ENCODE results near the gene SPIB. TPM values are rescaled to one million over a fixed set of nuclear protein-coding genes. Genes with fewer than 3 reads are reported as not detected.

The SPIB gene
- total RNA-seq, 1 experiment from 2014 or later, result 1.3 TPM

- Mint-ChIP-seq H3K27ac (ENCODE audit: unreplicated experiment) (no peak overlapping the region), H3K9me3 (ENCODE audit: low read depth, unreplicated experiment) (no peaks in the 10 kb centered on the region), H3K36me3 (ENCODE audit: insufficient read depth, unreplicated experiment) (peaks cover 8% of the 10 kb centered on the region), H3K4me3 (ENCODE audit: low read depth, unreplicated experiment) (no peak overlapping the region), H3K27me3 (ENCODE audit: unreplicated experiment) (no peaks in the 10 kb centered on the region), H3K4me1 (ENCODE audit: low read depth, unreplicated experiment) (no peaks in the 10 kb centered on the region)
- DNase-seq, result no peak
- intact Hi-C loops (cut with micrococcal nuclease; ENCODE audit: unreplicated experiment), result no loop called here
- no peak for TF ChIP-seq CTCF (IDR thresholded peaks at IDR 0.05; ENCODE audit: unreplicated experiment)
- no TSS peak for BruUV-seq (replicated peaks)
- CTCF ChIA-PET, result no interaction called here
Measured at GRCh38 chr19:50413531-50413930, 5.2 kb upstream of the SPIB start.

GRCh38 chr19:50414864-50415660, 3.7 kb upstream of the SPIB start:
- H3K27me3 Mint-ChIP-seq (ENCODE audit: unreplicated experiment), result peaks cover 8% of the 10 kb centered on the region
- no peak overlapping the region for H3K4me3 Mint-ChIP-seq (ENCODE audit: low read depth, unreplicated experiment)
- peaks cover 8% of the 10 kb centered on the region for H3K36me3 Mint-ChIP-seq (ENCODE audit: insufficient read depth, unreplicated experiment)
- peak; percentile 45 for DNase-seq
- TF ChIP-seq CTCF (IDR thresholded peaks at IDR 0.05; ENCODE audit: unreplicated experiment), result peak; percentile 86
- H3K4me1 Mint-ChIP-seq (ENCODE audit: low read depth, unreplicated experiment), result no peaks in the 10 kb centered on the region
- intact Hi-C loops (cut with micrococcal nuclease; ENCODE audit: unreplicated experiment), result no loop called here
- H3K27ac Mint-ChIP-seq (ENCODE audit: unreplicated experiment), result no peak overlapping the region
- H3K9me3 Mint-ChIP-seq (ENCODE audit: low read depth, unreplicated experiment), result no peaks in the 10 kb centered on the region
- no TSS peak for BruUV-seq (replicated peaks)
- CTCF ChIA-PET, result interaction anchor here (1.1 kb wide), 1 partner anchor 16 kb away, joined by 3 read pairs; no protein-coding TSS in a partner anchor

GRCh38 chr19:50415661-50416033, 3.1 kb upstream of the SPIB start:
- Mint-ChIP-seq H3K27ac (ENCODE audit: unreplicated experiment) (no peak overlapping the region), H3K4me3 (ENCODE audit: low read depth, unreplicated experiment) (no peak overlapping the region), H3K9me3 (ENCODE audit: low read depth, unreplicated experiment) (no peaks in the 10 kb centered on the region), H3K4me1 (ENCODE audit: low read depth, unreplicated experiment) (no peaks in the 10 kb centered on the region), H3K36me3 (ENCODE audit: insufficient read depth, unreplicated experiment) (peaks cover 8% of the 10 kb centered on the region), H3K27me3 (ENCODE audit: unreplicated experiment) (peaks cover 13% of the 10 kb centered on the region)
- BruUV-seq (replicated peaks), result no TSS peak
- TF ChIP-seq CTCF (IDR thresholded peaks at IDR 0.05; ENCODE audit: unreplicated experiment), result no peak
- intact Hi-C loops (cut with micrococcal nuclease; ENCODE audit: unreplicated experiment), result no loop called here
- CTCF ChIA-PET, result interaction anchor here (1.1 kb wide), 1 partner anchor 16 kb away, joined by 3 read pairs; no protein-coding TSS in a partner anchor
- no peak for DNase-seq

GRCh38 chr19:50416034-50416977, 2.4 kb upstream of the SPIB start:
- no TSS peak for BruUV-seq (replicated peaks)
- no peak for TF ChIP-seq CTCF (IDR thresholded peaks at IDR 0.05; ENCODE audit: unreplicated experiment)
- Mint-ChIP-seq H3K9me3 (ENCODE audit: low read depth, unreplicated experiment) (no peaks in the 10 kb centered on the region), H3K36me3 (ENCODE audit: insufficient read depth, unreplicated experiment) (peaks cover 8% of the 10 kb centered on the region), H3K4me1 (ENCODE audit: low read depth, unreplicated experiment) (no peaks in the 10 kb centered on the region), H3K4me3 (ENCODE audit: low read depth, unreplicated experiment) (no peak overlapping the region), H3K27me3 (ENCODE audit: unreplicated experiment) (peaks cover 14% of the 10 kb centered on the region), H3K27ac (ENCODE audit: unreplicated experiment) (no peak overlapping the region)
- DNase-seq, result no peak
- CTCF ChIA-PET, result interaction anchor here (1.1 kb wide), 1 partner anchor 17 kb away, joined by 3 read pairs; no protein-coding TSS in a partner anchor
- intact Hi-C loops (cut with micrococcal nuclease; ENCODE audit: unreplicated experiment), result no loop called here

Measured in Calu3 (cell line).